ENCODE results near the gene LPCAT2.
A peak's percentile ranks its signal among the peaks of the same experiment; 100 is the strongest.

The LPCAT2 gene

GRCh38 chr16:55473587-55473986 lies 35.3 kb upstream of the LPCAT2 start:
- ChIA-PET POLR2A (no interaction called here), CTCF (no interaction called here)
- no peak for TF ChIP-seq ELF4 (IDR thresholded peaks at IDR 0.05)
- TF ChIP-seq FOXK2 (IDR thresholded peaks at IDR 0.05): no peak
- no peak for TF ChIP-seq TARDBP (IDR thresholded peaks at IDR 0.05)
- TF ChIP-seq PKNOX1 (IDR thresholded peaks at IDR 0.05): no peak
- TF ChIP-seq FOXM1 (IDR thresholded peaks at IDR 0.05; ENCODE audit: borderline replicate concordance): no peak
- no peak for TF ChIP-seq NFRKB (IDR thresholded peaks at IDR 0.05)
- TF ChIP-seq BHLHE40 (IDR thresholded peaks at IDR 0.05; ENCODE audit: borderline replicate concordance): no peak
- no peak for TF ChIP-seq SP1 (IDR thresholded peaks at IDR 0.05)
- TF ChIP-seq FOXA1 (IDR thresholded peaks at IDR 0.05): no peak
- no peak for TF ChIP-seq SUZ12 (IDR thresholded peaks at IDR 0.05)
- no peak for TF ChIP-seq LEF1 (IDR thresholded peaks at IDR 0.05; ENCODE audit: borderline replicate concordance)
- TF ChIP-seq HDGF (IDR thresholded peaks at IDR 0.05; ENCODE audit: borderline replicate concordance): no peak
- no peak for TF ChIP-seq L3MBTL2 (conservative IDR thresholded peaks at IDR 0.05)
- TF ChIP-seq ZNF384 (IDR thresholded peaks at IDR 0.05): no peak
- no peak for TF ChIP-seq CTBP1 (IDR thresholded peaks at IDR 0.05; ENCODE audit: borderline replicate concordance)
- no peak for TF ChIP-seq ARNT (IDR thresholded peaks at IDR 0.05)
- DNase-seq (ENCODE audit: extremely low spot score): no peak

GRCh38 chr16:55474821-55475220 lies 34.1 kb upstream of the LPCAT2 start:
- CTCF ChIA-PET: interaction anchor here (2.1 kb wide), 1 partner anchor 10 kb away, joined by 9 read pairs; no protein-coding TSS in a partner anchor

GRCh38 chr16:55475919-55476318 lies 33.0 kb upstream of the LPCAT2 start:
- TF ChIP-seq SP1 (IDR thresholded peaks at IDR 0.05): no peak
- DNase-seq (ENCODE audit: extremely low spot score): no peak
- POLR2A ChIA-PET: no interaction called here
- CTCF ChIA-PET: interaction anchor here (2.1 kb wide), 1 partner anchor 11 kb away, joined by 9 read pairs; no protein-coding TSS in a partner anchor

More at GRCh38 chr16:55474821-55475220, 34.1 kb upstream of the LPCAT2 start:
- DNase-seq (ENCODE audit: extremely low spot score): no peak
- POLR2A ChIA-PET: no interaction called here
- no peak for TF ChIP-seq NFRKB (IDR thresholded peaks at IDR 0.05)
- no peak for TF ChIP-seq PKNOX1 (IDR thresholded peaks at IDR 0.05)
- no peak for TF ChIP-seq ELF4 (IDR thresholded peaks at IDR 0.05)
- TF ChIP-seq FOXA1 (IDR thresholded peaks at IDR 0.05): no peak
- TF ChIP-seq L3MBTL2 (conservative IDR thresholded peaks at IDR 0.05): no peak
- no peak for TF ChIP-seq BHLHE40 (IDR thresholded peaks at IDR 0.05; ENCODE audit: borderline replicate concordance)
- TF ChIP-seq ZNF384 (IDR thresholded peaks at IDR 0.05): no peak
- no peak for TF ChIP-seq TARDBP (IDR thresholded peaks at IDR 0.05)
- no peak for TF ChIP-seq SUZ12 (IDR thresholded peaks at IDR 0.05)
- no peak for TF ChIP-seq CTBP1 (IDR thresholded peaks at IDR 0.05; ENCODE audit: borderline replicate concordance)
- no peak for TF ChIP-seq SP1 (IDR thresholded peaks at IDR 0.05)
- TF ChIP-seq FOXM1 (IDR thresholded peaks at IDR 0.05; ENCODE audit: borderline replicate concordance): no peak
- TF ChIP-seq HDGF (IDR thresholded peaks at IDR 0.05; ENCODE audit: borderline replicate concordance): no peak
- TF ChIP-seq ARNT (IDR thresholded peaks at IDR 0.05): no peak

- POLR2A ChIA-PET: no interaction called here
- TF ChIP-seq HDGF (IDR thresholded peaks at IDR 0.05; ENCODE audit: borderline replicate concordance): no peak
- TF ChIP-seq FOXA1 (IDR thresholded peaks at IDR 0.05): no peak
- no peak for TF ChIP-seq ZNF384 (IDR thresholded peaks at IDR 0.05)
- TF ChIP-seq FOXK2 (IDR thresholded peaks at IDR 0.05): no peak
- TF ChIP-seq NFRKB (IDR thresholded peaks at IDR 0.05): no peak
- no peak for TF ChIP-seq LEF1 (IDR thresholded peaks at IDR 0.05; ENCODE audit: borderline replicate concordance)
- TF ChIP-seq ELF4 (IDR thresholded peaks at IDR 0.05): no peak
- TF ChIP-seq CTBP1 (IDR thresholded peaks at IDR 0.05; ENCODE audit: borderline replicate concordance): no peak
- no peak for TF ChIP-seq TARDBP (IDR thresholded peaks at IDR 0.05)
- TF ChIP-seq BHLHE40 (IDR thresholded peaks at IDR 0.05; ENCODE audit: borderline replicate concordance): no peak
- TF ChIP-seq SUZ12 (IDR thresholded peaks at IDR 0.05): no peak
- TF ChIP-seq PKNOX1 (IDR thresholded peaks at IDR 0.05): no peak
- no peak for TF ChIP-seq ARNT (IDR thresholded peaks at IDR 0.05)
- TF ChIP-seq FOXM1 (IDR thresholded peaks at IDR 0.05; ENCODE audit: borderline replicate concordance): no peak
- no peak for TF ChIP-seq SP1 (IDR thresholded peaks at IDR 0.05)
- no peak for TF ChIP-seq L3MBTL2 (conservative IDR thresholded peaks at IDR 0.05)
- no peak for DNase-seq (ENCODE audit: extremely low spot score)
- CTCF ChIA-PET: interaction anchor here (0.5 to 2.1 kb wide), 2 partner anchors 12 to 28 kb away, joined by 6 to 9 read pairs; no protein-coding TSS in a partner anchor
Measured at GRCh38 chr16:55476625-55477533, 32.0 kb upstream of the LPCAT2 start.

GRCh38 chr16:55477736-55478135 lies 31.1 kb upstream of the LPCAT2 start:
- ChIA-PET CTCF (interaction anchor here (0.5 kb wide), 1 partner anchor 27 kb away, joined by 6 read pairs; no protein-coding TSS in a partner anchor), POLR2A (no interaction called here)
- TF ChIP-seq PKNOX1 (IDR thresholded peaks at IDR 0.05) (no peak), ZNF384 (IDR thresholded peaks at IDR 0.05) (0 out of 2 replicates have a peak, but pooled peaks have one; percentile 19)
- DNase-seq (ENCODE audit: extremely low spot score): no peak
